GM18907 (cell line): ENCODE data around the gene PEG3.

Experiments used
- ATAC-seq: cut with Tn5 transposase; IDR thresholded peaks from one replicate; pipeline ENCODE4 v1.9.1; 2021; ENCODE audit warnings: mild to moderate bottlenecking, moderate library complexity; ENCODE audit not compliant: unreplicated experiment

Gene PEG3

GRCh38 chr19:56811480-56811879 lies 29.0 kb downstream of the PEG3 start:
- ATAC-seq, result no peak

- no peak for ATAC-seq
Observed at GRCh38 chr19:56810260-56810659, 30.3 kb downstream of the PEG3 start.

GRCh38 chr19:56808717-56809392 lies 31.7 kb downstream of the PEG3 start:
- ATAC-seq, result no peak

- no peak for ATAC-seq
Observed at GRCh38 chr19:56806639-56807038, 33.9 kb downstream of the PEG3 start.
